K562 (cell line): Measurements from ENCODE around the gene GPN1. TPM values are rescaled to one million over a fixed set of nuclear protein-coding genes. Genes with fewer than 3 reads are reported as not detected.

Source experiments
- ATAC-seq: fragments of 200-7000 bp; cut with Tn5 transposase; 3 replicates; pipeline ENCODE4 v1.9.1; 2020; ENCODE audit warnings: moderate library complexity
- BruUV-seq: library from RNA; stranded (reverse); fragments of 400-500 nt; replicated peaks from 2 replicates; lab custom pipeline; 2021; lab: Mats Ljungman, UMichigan
- CTCF ChIA-PET: fragments of 300-600 bp; formaldehyde crosslinking; extraction: SDS; loops from one replicate; lab custom pipeline; 2021; ENCODE audit warnings: low intra/inter-chr PET ratio; lab: Yijun Ruan, JAX
- POLR2A ChIA-PET: fragments of 300-600, 350-650 bp; sonication (Branson Sonifier 250); formaldehyde crosslinking; extraction: SDS; loops from one replicate; lab custom pipeline; 2021; ENCODE audit warnings: antibody characterized with exemption, inconsistent platforms; lab: Yijun Ruan, JAX
- DNase-seq, 4 experiments: peaks; one replicate each; pipeline versions ENCODE4 v3.0.0 to v3.0.0-alpha.2; 2011 to 2018; ENCODE audit warnings: low spot score in 3 of 4, mixed read lengths in 3 of 4; ENCODE audit errors: extremely low read depth in 1 of 4
- FAIRE-seq: peaks from 2 replicates; lab custom pipeline; 2011; peaks lifted over from hg19 to GRCh38; lab: Jason Lieb, UNC
- H2AFZ ChIP-seq: 2 replicates; pipeline ENCODE4 v1.6.0; 2011; ENCODE audit warnings: low read depth, low read length, control low read depth, inconsistent platforms
- H3K27ac ChIP-seq: fragments of 200-600 bp; 3 replicates; pipeline ENCODE4 v1.8.0; 2011; ENCODE audit warnings: low read depth, mild to moderate bottlenecking, control low read depth, inconsistent platforms, low read length, moderate library complexity, mixed read lengths; ENCODE audit errors: extremely low read depth
- H3K27me3 ChIP-seq, 2 experiments: fragments of 300-600 bp in 1 of 2; 2 replicates in 1 of 2; 3 replicates in 1 of 2; pipeline versions ENCODE4 v1.6.0 to v1.8.0; 2011; ENCODE audit warnings: inconsistent platforms in 2 of 2, low read length in 2 of 2, mild to moderate bottlenecking in 1 of 2, mixed read lengths in 1 of 2, moderate library complexity in 1 of 2; ENCODE audit not compliant: control insufficient read depth in 2 of 2, insufficient read depth in 2 of 2
- H3K36me3 ChIP-seq: fragments of 300-600 bp; 3 replicates; pipeline ENCODE4 v1.8.0; 2011; ENCODE audit warnings: mild to moderate bottlenecking, low read length, inconsistent platforms; ENCODE audit not compliant: control insufficient read depth, insufficient read depth
- H3K4me1 ChIP-seq, 2 experiments: fragments of 200-600 bp in 1 of 2; replicated peaks in 1 of 2; 2 replicates in 1 of 2; 3 replicates in 1 of 2; pipeline versions ENCODE4 v1.5.1 to v1.8.0; 2011; ENCODE audit warnings: inconsistent platforms in 2 of 2, low read length in 2 of 2, mild to moderate bottlenecking in 1 of 2, mixed read lengths in 1 of 2, moderate library complexity in 1 of 2; ENCODE audit not compliant: control insufficient read depth in 2 of 2, insufficient read depth in 2 of 2
- H3K4me2 ChIP-seq: 2 replicates; pipeline ENCODE4 v1.6.1; 2011; ENCODE audit warnings: low read length, control low read depth, inconsistent platforms, mixed read lengths; ENCODE audit not compliant: insufficient read depth
- H3K4me3 ChIP-seq: fragments of 200-600 bp; sonication (generic), shearing (Covaris generic); 2 replicates; pipeline ENCODE4 v1.5.1; 2016; ENCODE audit warnings: control low read depth, inconsistent platforms
- H3K79me2 ChIP-seq: fragments of 200-600 bp; 3 replicates; pipeline ENCODE4 v1.8.0; 2011; ENCODE audit warnings: low read length, inconsistent platforms; ENCODE audit not compliant: control insufficient read depth, insufficient read depth
- H3K9ac ChIP-seq, 2 experiments: 2 replicates each; pipeline versions ENCODE4 v1.6.0 to v1.6.1; 2011; ENCODE audit warnings: low read depth in 2 of 2, low read length in 2 of 2, control low read depth in 1 of 2, inconsistent platforms in 1 of 2, mild to moderate bottlenecking in 1 of 2, mixed read lengths in 1 of 2; ENCODE audit not compliant: insufficient read depth in 1 of 2
- H3K9me1 ChIP-seq: one replicate; pipeline ENCODE4 v1.6.0; 2011; ENCODE audit warnings: inconsistent platforms, mild to moderate bottlenecking, low read length, moderate library complexity; ENCODE audit not compliant: control insufficient read depth, insufficient read depth
- H3K9me3 ChIP-seq: replicated peaks from 2 replicates; pipeline ENCODE4 v1.5.1; 2011; ENCODE audit warnings: low read depth, low read length, inconsistent platforms; ENCODE audit not compliant: control insufficient read depth, insufficient read depth
- H4K20me1 ChIP-seq: replicated peaks from 2 replicates; pipeline ENCODE4 v1.6.1; 2011; ENCODE audit warnings: low read length, inconsistent platforms, mixed read lengths; ENCODE audit not compliant: control insufficient read depth, insufficient read depth
- BHLHE40 ChIP-seq: IDR thresholded peaks from 2 replicates; pipeline ENCODE4 v1.6.1; 2011; ENCODE audit warnings: low read length, improper control_type of control experiment
- BMI1 ChIP-seq: fragments of 150-350 bp; IDR thresholded peaks from 2 replicates; pipeline ENCODE4 v1.6.1; 2014; ENCODE audit warnings: low read length
- CREB1 ChIP-seq, 2 experiments: sonication (generic) in 1 of 2; formaldehyde crosslinking in 1 of 2; IDR thresholded peaks; 2 replicates each; pipeline versions ENCODE4 v1.6.1 to v1.8.0; 2012 to 2022; ENCODE audit warnings: inconsistent platforms in 1 of 2, mild to moderate bottlenecking in 1 of 2, missing genetic modification reagents in 1 of 2, moderate library complexity in 1 of 2
- ESRRA ChIP-seq: fragments of 450-650 bp; IDR thresholded peaks from 2 replicates; pipeline ENCODE4 v1.6.1; 2014; ENCODE audit warnings: low read depth, mild to moderate bottlenecking, moderate library complexity, borderline replicate concordance
- GABPB1 ChIP-seq: sonication (generic); formaldehyde crosslinking; IDR thresholded peaks from 2 replicates; pipeline ENCODE4 v1.8.0; 2022; ENCODE audit warnings: mild to moderate bottlenecking, missing genetic modification reagents
- NCOA2 ChIP-seq, 2 experiments: fragments of 450-650 bp; IDR thresholded peaks; 2 replicates each; pipeline ENCODE4 v1.6.1; 2018; ENCODE audit warnings: mild to moderate bottlenecking in 2 of 2, moderate library complexity in 1 of 2; ENCODE audit not compliant: partially characterized antibody in 2 of 2
- SETDB1 ChIP-seq: IDR thresholded peaks from one replicate; pipeline ENCODE4 v1.6.1; 2012; ENCODE audit warnings: low read length, control low read depth, inconsistent platforms
- ZBED1 ChIP-seq: IDR thresholded peaks from 2 replicates; pipeline ENCODE4 v1.6.1; 2014
- ZNF134 ChIP-seq: fragments of 250-450 bp; sonication (Bioruptor Pico); conservative IDR thresholded peaks from 2 replicates; pipeline ENCODE4 v1.4.0; 2020
- WGBS: fragments of 100-300 bp; shearing (Covaris generic); methylation state at CpG from one replicate; pipeline ENCODE4 v1.1.6; 2016; ENCODE audit warnings: low coverage, mixed read lengths; ENCODE audit not compliant: insufficient coverage; ENCODE audit errors: missing lambda C conversion rate; 5-methylcytosine and 5-hydroxymethylcytosine counted together
- in situ Hi-C: fragments of 300-500 bp; cut with MboI; formaldehyde crosslinking; loops from 4 replicates; pipeline ENCODE4 v1.15.0; 2018; ENCODE audit warnings: inconsistent platforms, mixed read lengths
- intact Hi-C: fragments of 100-400 bp; cut with micrococcal nuclease; formaldehyde crosslinking; loops from 2 replicates; pipeline ENCODE4 v1.14.2; 2022
- polyA plus RNA-seq, 8 experiments: library from polyadenylated mRNA; depleted of rRNA in 4 of 8; stranded (reverse) in 5 of 8; unstranded in 3 of 8; fragments of >200 nt; fragmentation: Nextera tagmentation in 2 of 8; fragmentation: Illumina TruSeq in 1 of 8; extraction: Ambion mirVana in 2 of 8; extraction: Trizol in 1 of 8; gene quantifications; 2 replicates each; pipeline versions ENCODE4 v1.2.1 to v1.2.3, GENCODE V29; 2011 to 2014; ENCODE audit warnings: inconsistent platforms in 1 of 8, missing spikeins in 1 of 8
- total RNA-seq, 7 experiments: library from RNA; depleted of rRNA in 6 of 7; stranded (reverse); fragments of >200 nt in 6 of 7; fragmentation: Illumina TruSeq in 2 of 7; extraction: Trizol in 2 of 7; gene quantifications; 2 replicates each; pipeline versions ENCODE4 v1.2.1 to v1.2.3, GENCODE V29; 2011 to 2021; ENCODE audit warnings: low replicate concordance in 1 of 7
- TF ChIP-seq, protein P1 (sequence below): fragments of 250-450 bp; sonication (Bioruptor Pico); IDR thresholded peaks from 2 replicates; pipeline ENCODE4 v1.8.0; 2021; ENCODE audit warnings: moderate library complexity, mild to moderate bottlenecking, inconsistent platforms
- TF ChIP-seq, protein P2 (sequence below): fragments of 450-650 bp; IDR thresholded peaks from 2 replicates; pipeline ENCODE4 v1.6.1; 2016; ENCODE audit warnings: mild to moderate bottlenecking

Gene GPN1
- total and polyA plus RNA-seq, 9 of the 15 experiments (the other 6 are each of a cell fraction or from before 2014, with no cell fraction given) = 23.4 to 171 (median 48.2) TPM

DNA sequence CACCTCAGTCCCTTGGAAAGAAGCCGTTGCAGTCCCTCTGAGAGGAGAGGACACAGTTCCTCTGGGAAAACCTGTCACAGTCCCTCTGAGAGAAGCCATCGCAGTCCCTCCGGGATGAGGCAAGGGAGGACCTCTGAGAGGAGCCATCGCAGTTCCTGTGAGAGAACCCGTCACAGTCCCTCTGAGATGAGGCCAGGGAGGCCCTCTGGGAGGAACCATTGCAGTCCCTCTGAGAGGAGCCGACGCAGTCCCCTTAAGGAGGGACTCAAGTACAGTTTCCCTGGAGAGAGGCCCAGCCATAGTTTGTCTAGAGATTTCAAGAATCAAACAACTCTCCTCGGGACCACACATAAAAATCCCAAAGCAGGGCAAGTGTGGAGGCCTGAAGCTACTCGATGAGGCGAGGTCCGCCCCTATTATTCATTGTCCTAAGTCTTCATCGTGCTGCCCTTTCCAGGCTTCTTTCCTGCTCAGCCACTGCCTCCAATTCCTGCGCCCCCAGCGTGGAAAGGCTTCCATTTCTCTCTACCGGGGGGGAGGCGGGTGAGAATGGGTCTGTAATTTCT is 46.6 kb upstream of the GPN1 start (continued):
- TF ChIP-seq ZBED1 = 0 out of 2 replicates have a peak, but pooled peaks have one; percentile 6

DNA sequence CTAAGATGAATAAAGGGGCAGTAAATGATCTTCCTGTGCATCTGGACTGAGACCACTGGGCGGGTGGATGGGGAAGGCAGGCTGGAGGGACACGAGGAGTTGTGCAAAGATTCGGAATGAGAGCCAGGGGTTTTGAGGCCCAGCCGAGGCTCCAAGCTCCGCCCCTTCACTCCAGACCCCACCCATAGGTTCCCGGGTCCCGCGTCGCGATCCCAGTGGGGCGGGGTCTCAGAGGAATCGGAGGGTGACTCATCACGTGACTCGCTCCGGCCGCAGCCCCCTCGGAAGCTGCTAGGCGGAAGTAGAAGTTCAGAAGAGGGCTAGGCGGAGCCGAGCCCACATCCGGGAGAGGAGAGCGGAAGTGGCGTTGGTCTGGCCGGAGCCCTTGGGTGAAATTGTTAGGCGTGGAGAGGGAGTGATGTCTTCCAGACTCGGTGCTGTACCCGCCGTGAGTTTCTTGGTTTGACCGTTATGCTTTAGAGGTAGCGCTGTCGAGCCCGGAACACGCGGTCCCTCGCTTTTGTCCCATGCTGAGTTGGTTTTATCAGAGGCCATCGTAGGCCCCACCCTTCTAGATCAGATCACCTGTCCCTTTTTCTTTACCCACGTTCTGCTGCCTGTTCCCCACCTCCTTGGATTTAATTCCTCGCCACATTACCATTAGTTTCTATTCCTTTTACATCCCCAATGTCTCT is 46.0 kb upstream of the GPN1 start, which contains the start of gene ZNF512:
ZNF512 (plus strand) TSS at position 348 of the 695 bp plus-strand sequence; CDS start at position 419, 71 bp downstream.
- Histone ChIP-seq H2AFZ (peak within 1 kb of the TSS; percentile 98), H3K9ac (peak within 1 kb of the TSS; percentile 88 to 90), H3K27me3 (no peaks in the 10 kb centered on the region), H3K9me1 (no peaks in the 10 kb centered on the region), H3K27ac (peak within 1 kb of the TSS; percentile 83), H3K4me3 (peak within 1 kb of the TSS; percentile 54), H3K36me3 (peaks cover 3% of the 10 kb centered on the region; the same call in 1 of the 3 replicates), H4K20me1 (peaks cover 10% of the 10 kb centered on the region; the same call in 1 of the 2 replicates), H3K79me2 (peaks cover 50% of the 10 kb centered on the region), H3K4me2 (peak within 1 kb of the TSS; percentile 87), H3K4me1 (peaks cover 13 to 43% of the 10 kb centered on the region in 2 experiments), H3K9me3 (0 out of 2 replicates have a peak, but pooled peaks cover 4% of the 10 kb centered on the region)
- ATAC-seq (peak; percentile 93), FAIRE-seq (peak; percentile 98), DNase-seq (peak; percentile 98)
- WGBS = under 1% methylated on average over 32 of the region's 38 CpGs
- in situ Hi-C loops = no loop called here
- CTCF ChIA-PET = no interaction called here
- POLR2A ChIA-PET = interaction anchor here (0.6 to 1.3 kb wide), 7 partner anchors 10 to 1776 kb away, joined by 3 to 7 read pairs (median 3); no protein-coding TSS in a partner anchor
- intact Hi-C loops = loop anchor here (5.0 kb wide), 3 partner anchors 46 to 176 kb away; partner anchors contain the start of genes NRBP1 and PPM1G
- BruUV-seq = no TSS peak
- TF ChIP-seq GABPB1 (CRISPR knock-in tag) = peak; percentile 94
- TF ChIP-seq CREB1 (IDR thresholded peaks at IDR 0.05) = peak; percentile 50
- TF ChIP-seq CREB1 (CRISPR knock-in tag; IDR thresholded peaks at IDR 0.05) = peak; percentile 61; the same call in 1 of the 2 replicates
- TF ChIP-seq BMI1 = no peak
- TF ChIP-seq BHLHE40 = peak; percentile 96
- peak; percentile 87 for TF ChIP-seq SETDB1
- peak; percentile 63 for TF ChIP-seq ESRRA
- no peak for TF ChIP-seq NCOA2 (IDR thresholded peaks at IDR 0.05; ENCODE audit: partially characterized antibody in 2 of 2)
- no peak for TF ChIP-seq ZNF134 (CRISPR knock-in tag)
- TF ChIP-seq, protein P1, sequence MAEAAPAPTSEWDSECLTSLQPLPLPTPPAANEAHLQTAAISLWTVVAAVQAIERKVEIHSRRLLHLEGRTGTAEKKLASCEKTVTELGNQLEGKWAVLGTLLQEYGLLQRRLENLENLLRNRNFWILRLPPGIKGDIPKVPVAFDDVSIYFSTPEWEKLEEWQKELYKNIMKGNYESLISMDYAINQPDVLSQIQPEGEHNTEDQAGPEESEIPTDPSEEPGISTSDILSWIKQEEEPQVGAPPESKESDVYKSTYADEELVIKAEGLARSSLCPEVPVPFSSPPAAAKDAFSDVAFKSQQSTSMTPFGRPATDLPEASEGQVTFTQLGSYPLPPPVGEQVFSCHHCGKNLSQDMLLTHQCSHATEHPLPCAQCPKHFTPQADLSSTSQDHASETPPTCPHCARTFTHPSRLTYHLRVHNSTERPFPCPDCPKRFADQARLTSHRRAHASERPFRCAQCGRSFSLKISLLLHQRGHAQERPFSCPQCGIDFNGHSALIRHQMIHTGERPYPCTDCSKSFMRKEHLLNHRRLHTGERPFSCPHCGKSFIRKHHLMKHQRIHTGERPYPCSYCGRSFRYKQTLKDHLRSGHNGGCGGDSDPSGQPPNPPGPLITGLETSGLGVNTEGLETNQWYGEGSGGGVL = no peak
- TF ChIP-seq, protein P2, sequence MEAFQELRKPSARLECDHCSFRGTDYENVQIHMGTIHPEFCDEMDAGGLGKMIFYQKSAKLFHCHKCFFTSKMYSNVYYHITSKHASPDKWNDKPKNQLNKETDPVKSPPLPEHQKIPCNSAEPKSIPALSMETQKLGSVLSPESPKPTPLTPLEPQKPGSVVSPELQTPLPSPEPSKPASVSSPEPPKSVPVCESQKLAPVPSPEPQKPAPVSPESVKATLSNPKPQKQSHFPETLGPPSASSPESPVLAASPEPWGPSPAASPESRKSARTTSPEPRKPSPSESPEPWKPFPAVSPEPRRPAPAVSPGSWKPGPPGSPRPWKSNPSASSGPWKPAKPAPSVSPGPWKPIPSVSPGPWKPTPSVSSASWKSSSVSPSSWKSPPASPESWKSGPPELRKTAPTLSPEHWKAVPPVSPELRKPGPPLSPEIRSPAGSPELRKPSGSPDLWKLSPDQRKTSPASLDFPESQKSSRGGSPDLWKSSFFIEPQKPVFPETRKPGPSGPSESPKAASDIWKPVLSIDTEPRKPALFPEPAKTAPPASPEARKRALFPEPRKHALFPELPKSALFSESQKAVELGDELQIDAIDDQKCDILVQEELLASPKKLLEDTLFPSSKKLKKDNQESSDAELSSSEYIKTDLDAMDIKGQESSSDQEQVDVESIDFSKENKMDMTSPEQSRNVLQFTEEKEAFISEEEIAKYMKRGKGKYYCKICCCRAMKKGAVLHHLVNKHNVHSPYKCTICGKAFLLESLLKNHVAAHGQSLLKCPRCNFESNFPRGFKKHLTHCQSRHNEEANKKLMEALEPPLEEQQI = no peak
